ENCODE data around the gene INPP5A.
A peak's percentile ranks its signal among the peaks of the same experiment; 100 is the strongest.

INPP5A gene

GRCh38 chr10:132600416-132600815 lies 62.8 kb downstream of the INPP5A start:
- no peak for DNase-seq

- peak; percentile 13 for DNase-seq
Measured at GRCh38 chr10:132601567-132601966, 64.0 kb downstream of the INPP5A start.

- DNase-seq: no peak
Measured at GRCh38 chr10:132602614-132603013, 65.0 kb downstream of the INPP5A start.

- DNase-seq: no peak
Measured at GRCh38 chr10:132603851-132604533, 66.4 kb downstream of the INPP5A start.

GRCh38 chr10:132604686-132605085 lies 67.1 kb downstream of the INPP5A start:
- DNase-seq: no peak

GRCh38 chr10:132605390-132605789 lies 67.8 kb downstream of the INPP5A start:
- peak; percentile 12 for DNase-seq

- peak; percentile 15 for DNase-seq
Measured at GRCh38 chr10:132606031-132606491, 68.5 kb downstream of the INPP5A start.

GRCh38 chr10:132606536-132607316 lies 69.1 kb downstream of the INPP5A start:
- peak; percentile 67 for DNase-seq

GRCh38 chr10:132607491-132607890 lies 69.9 kb downstream of the INPP5A start:
- DNase-seq: no peak

GRCh38 chr10:132607961-132608495 lies 70.4 kb downstream of the INPP5A start:
- peak; percentile 16 for DNase-seq

- DNase-seq: peak; percentile 9
Measured at GRCh38 chr10:132608511-132609195, 71.1 kb downstream of the INPP5A start.

GRCh38 chr10:132609211-132609610 lies 71.6 kb downstream of the INPP5A start:
- peak; percentile 13 for DNase-seq

GRCh38 chr10:132610071-132610701 lies 72.6 kb downstream of the INPP5A start:
- DNase-seq: peak; percentile 15

GRCh38 chr10:132611026-132611910 lies 73.7 kb downstream of the INPP5A start:
- peak; percentile 13 for DNase-seq

GRCh38 chr10:132611986-132612385 lies 74.4 kb downstream of the INPP5A start:
- peak; percentile 15 for DNase-seq

- peak; percentile 51 for DNase-seq
Measured at GRCh38 chr10:132612571-132613504, 75.3 kb downstream of the INPP5A start.

GRCh38 chr10:132613566-132614348 lies 76.2 kb downstream of the INPP5A start:
- peak; percentile 15 for DNase-seq

- peak; percentile 13 for DNase-seq
Measured at GRCh38 chr10:132614431-132615340, 77.1 kb downstream of the INPP5A start.

Data from femur (tissue), 1 donor.